Neural cell (in vitro differentiated cells): ENCODE measurements around the gene RAPGEFL1. TPM values are rescaled to one million over a fixed set of nuclear protein-coding genes. Genes with fewer than 3 reads are reported as not detected.

ENCODE experiments used
- H2AFZ ChIP-seq: fragments of 200-600, 300-800 bp; sonication (generic), shearing (Covaris generic); 2 replicates; pipeline ENCODE4 v1.6.0; 2014; ENCODE audit warnings: low read depth, mild to moderate bottlenecking, antibody characterized with exemption, low read length, moderate library complexity
- H3F3A ChIP-seq: fragments of 200-600 bp; shearing (Covaris generic); 2 replicates; pipeline ENCODE4 v1.6.1; 2016; ENCODE audit warnings: mild to moderate bottlenecking, moderate library complexity, mixed read lengths, antibody characterized with exemption, low read length; ENCODE audit not compliant: insufficient read depth, poor library complexity, severe bottlenecking
- H3K27ac ChIP-seq: fragments of 200-600, 300-800 bp; sonication (generic), shearing (Covaris generic); 2 replicates; pipeline ENCODE4 v1.5.1; 2014; ENCODE audit warnings: mild to moderate bottlenecking, low read length, moderate library complexity
- H3K27me3 ChIP-seq: fragments of 300-800, 200-600 bp; sonication (generic), shearing (Covaris generic); 2 replicates; pipeline ENCODE4 v1.6.0; 2014; ENCODE audit warnings: mild to moderate bottlenecking, low read depth, low read length, moderate library complexity; ENCODE audit not compliant: insufficient read depth
- H3K36me3 ChIP-seq: fragments of 300-800, 200-600 bp; sonication (generic), shearing (Covaris generic); 2 replicates; pipeline ENCODE4 v1.5.1; 2014; ENCODE audit warnings: mild to moderate bottlenecking, antibody characterized with exemption, low read length, moderate library complexity; ENCODE audit not compliant: insufficient read depth
- H3K4me2 ChIP-seq: fragments of 300-800, 200-600 bp; sonication (generic), shearing (Covaris generic); 2 replicates; pipeline ENCODE4 v1.6.0; 2014; ENCODE audit warnings: mild to moderate bottlenecking, low read length
- H3K4me3 ChIP-seq: fragments of 300-800, 200-600 bp; sonication (generic), shearing (Covaris generic); 2 replicates; pipeline ENCODE4 v1.5.1; 2014; ENCODE audit warnings: mild to moderate bottlenecking, low read length, moderate library complexity
- H3K79me2 ChIP-seq: fragments of 200-600 bp; shearing (Covaris generic); replicated peaks from 2 replicates; pipeline ENCODE4 v1.6.0; 2014; ENCODE audit warnings: mild to moderate bottlenecking, low read length, moderate library complexity; ENCODE audit not compliant: insufficient read depth
- H3K9ac ChIP-seq: fragments of 300-800, 200-600 bp; sonication (generic), shearing (Covaris generic); 2 replicates; pipeline ENCODE4 v1.6.1; 2016; ENCODE audit warnings: mild to moderate bottlenecking, low read length, mixed read lengths
- H3K9me2 ChIP-seq: fragments of 200-600 bp; shearing (Covaris generic); 2 replicates; pipeline ENCODE4 v1.6.1; 2016; ENCODE audit warnings: mild to moderate bottlenecking, low read length, mixed read lengths; ENCODE audit not compliant: insufficient read depth
- H3K9me3 ChIP-seq: fragments of 200-600, 300-800 bp; sonication (generic), shearing (Covaris generic); 2 replicates; pipeline ENCODE4 v1.6.1; 2016; ENCODE audit warnings: mild to moderate bottlenecking, mixed run types, low read length, moderate library complexity, mixed read lengths
- H4K20me1 ChIP-seq: fragments of 200-600 bp; shearing (Covaris generic); 2 replicates; pipeline ENCODE4 v1.6.1; 2016; ENCODE audit warnings: mild to moderate bottlenecking, mixed run types; ENCODE audit not compliant: insufficient read depth
- EP300 ChIP-seq: fragments of 450-650 bp; conservative IDR thresholded peaks from 2 replicates; pipeline ENCODE4 v1.6.1; 2014; ENCODE audit warnings: antibody characterized with exemption, mild to moderate bottlenecking, moderate library complexity; ENCODE audit not compliant: poor library complexity, severe bottlenecking
- EZH2 ChIP-seq: fragments of 200-600, 300-800 bp; shearing (Covaris generic), sonication (generic); IDR thresholded peaks from 2 replicates; pipeline ENCODE4 v1.6.1; 2014; ENCODE audit warnings: antibody characterized with exemption, low read length, borderline replicate concordance, mild to moderate bottlenecking; ENCODE audit not compliant: insufficient read depth, poor library complexity, severe bottlenecking
- MXI1 ChIP-seq: fragments of 450-650 bp; conservative IDR thresholded peaks from 2 replicates; pipeline ENCODE4 v1.6.1; 2014; ENCODE audit warnings: antibody characterized with exemption, mild to moderate bottlenecking; ENCODE audit not compliant: poor library complexity, severe bottlenecking
- POLR2AphosphoS5 ChIP-seq: IDR thresholded peaks from 2 replicates; pipeline ENCODE4 v1.6.1; 2012
- RAD21 ChIP-seq: fragments of 450-650 bp; conservative IDR thresholded peaks from 2 replicates; pipeline ENCODE4 v1.6.1; 2014; ENCODE audit warnings: antibody characterized with exemption, mild to moderate bottlenecking, moderate library complexity
- REST ChIP-seq: IDR thresholded peaks from 2 replicates; pipeline ENCODE4 v1.6.1; 2012; ENCODE audit warnings: borderline replicate concordance
- SMC3 ChIP-seq: fragments of 450-650 bp; conservative IDR thresholded peaks from 2 replicates; pipeline ENCODE4 v1.6.1; 2014; ENCODE audit warnings: antibody characterized with exemption, mild to moderate bottlenecking, moderate library complexity; ENCODE audit not compliant: poor library complexity
- TAF1 ChIP-seq: IDR thresholded peaks from 2 replicates; pipeline ENCODE4 v1.6.1; 2012; ENCODE audit warnings: low read depth
- polyA plus RNA-seq: library from polyadenylated mRNA; depleted of rRNA; stranded (reverse); fragments of >200 nt; gene quantifications from 2 replicates; pipeline ENCODE4 v1.2.3, GENCODE V29; 2014
- TF ChIP-seq, protein P1 (sequence below): fragments of 450-650 bp; IDR thresholded peaks from 2 replicates; pipeline ENCODE4 v1.5.1; 2014; ENCODE audit warnings: antibody characterized with exemption, mild to moderate bottlenecking, moderate library complexity; ENCODE audit not compliant: poor library complexity, severe bottlenecking

Gene RAPGEFL1
- polyA plus RNA-seq, 1 donor from 2014 or later, result 15.5 TPM

DNA sequence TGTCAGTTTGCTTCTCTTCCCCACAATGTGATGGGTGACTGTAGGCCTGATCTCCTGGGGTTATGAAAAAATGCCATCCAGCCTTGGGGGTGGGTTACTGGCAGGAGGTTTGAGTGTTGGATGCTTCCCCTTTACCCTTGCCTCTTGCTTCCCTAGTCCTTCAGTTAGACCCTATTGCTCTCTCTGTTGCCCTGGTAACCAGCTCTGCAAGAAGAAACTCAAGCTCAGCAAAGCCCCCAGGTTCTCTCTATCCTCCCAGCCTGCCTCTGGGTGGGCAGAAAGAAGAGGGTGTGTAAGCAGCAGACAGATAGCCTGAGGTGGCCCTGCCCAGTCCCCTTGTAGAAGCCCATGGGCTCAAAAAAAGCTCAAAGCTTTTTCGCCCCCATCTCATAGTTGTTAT lies 2.8 kb upstream of the RAPGEFL1 start:
- no peak overlapping the region for H3K4me3 ChIP-seq
- no peaks in the 10 kb centered on the region for H3K9me2 ChIP-seq
- H3K9me3 ChIP-seq, result no peaks in the 10 kb centered on the region
- peaks cover 7% of the 10 kb centered on the region for H3K36me3 ChIP-seq
- H2AFZ ChIP-seq, result no peak overlapping the region
- TF ChIP-seq REST (no peak), RAD21 (no peak), EP300 (no peak), TAF1 (no peak), EZH2 (no peak), SMC3 (no peak), MXI1 (no peak), POLR2AphosphoS5 (no peak)
- TF ChIP-seq, protein P1, sequence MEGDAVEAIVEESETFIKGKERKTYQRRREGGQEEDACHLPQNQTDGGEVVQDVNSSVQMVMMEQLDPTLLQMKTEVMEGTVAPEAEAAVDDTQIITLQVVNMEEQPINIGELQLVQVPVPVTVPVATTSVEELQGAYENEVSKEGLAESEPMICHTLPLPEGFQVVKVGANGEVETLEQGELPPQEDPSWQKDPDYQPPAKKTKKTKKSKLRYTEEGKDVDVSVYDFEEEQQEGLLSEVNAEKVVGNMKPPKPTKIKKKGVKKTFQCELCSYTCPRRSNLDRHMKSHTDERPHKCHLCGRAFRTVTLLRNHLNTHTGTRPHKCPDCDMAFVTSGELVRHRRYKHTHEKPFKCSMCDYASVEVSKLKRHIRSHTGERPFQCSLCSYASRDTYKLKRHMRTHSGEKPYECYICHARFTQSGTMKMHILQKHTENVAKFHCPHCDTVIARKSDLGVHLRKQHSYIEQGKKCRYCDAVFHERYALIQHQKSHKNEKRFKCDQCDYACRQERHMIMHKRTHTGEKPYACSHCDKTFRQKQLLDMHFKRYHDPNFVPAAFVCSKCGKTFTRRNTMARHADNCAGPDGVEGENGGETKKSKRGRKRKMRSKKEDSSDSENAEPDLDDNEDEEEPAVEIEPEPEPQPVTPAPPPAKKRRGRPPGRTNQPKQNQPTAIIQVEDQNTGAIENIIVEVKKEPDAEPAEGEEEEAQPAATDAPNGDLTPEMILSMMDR, result no peak
- no peaks in the 10 kb centered on the region for H3K79me2 ChIP-seq
- no peaks in the 10 kb centered on the region for H4K20me1 ChIP-seq
- no peak overlapping the region for H3K9ac ChIP-seq
- H3K27ac ChIP-seq, result no peak overlapping the region
- H3K4me2 ChIP-seq, result no peak overlapping the region
- no peaks in the 10 kb centered on the region for H3F3A ChIP-seq
- H3K27me3 ChIP-seq, result no peaks in the 10 kb centered on the region

- H3K36me3 ChIP-seq, result peaks cover 7% of the 10 kb centered on the region
- no peaks in the 10 kb centered on the region for H3K9me2 ChIP-seq
- no peak overlapping the region for H3K27ac ChIP-seq
- TF ChIP-seq RAD21 (no peak), TAF1 (no peak), REST (no peak), MXI1 (no peak), POLR2AphosphoS5 (no peak), EZH2 (no peak), SMC3 (no peak), EP300 (no peak)
- TF ChIP-seq, protein P1, result no peak
- no peak overlapping the region for H3K4me3 ChIP-seq
- no peaks in the 10 kb centered on the region for H3K79me2 ChIP-seq
- H3K9me3 ChIP-seq, result no peaks in the 10 kb centered on the region
- no peak overlapping the region for H2AFZ ChIP-seq
- no peaks in the 10 kb centered on the region for H3F3A ChIP-seq
- no peaks in the 10 kb centered on the region for H4K20me1 ChIP-seq
- H3K9ac ChIP-seq, result no peak overlapping the region
- H3K4me2 ChIP-seq, result no peak overlapping the region
- H3K27me3 ChIP-seq, result no peaks in the 10 kb centered on the region
Observed at GRCh38 chr17:40175928-40176753, 1.1 kb upstream of the RAPGEFL1 start.
